Measurements from ENCODE around the gene METTL6.

DNA sequence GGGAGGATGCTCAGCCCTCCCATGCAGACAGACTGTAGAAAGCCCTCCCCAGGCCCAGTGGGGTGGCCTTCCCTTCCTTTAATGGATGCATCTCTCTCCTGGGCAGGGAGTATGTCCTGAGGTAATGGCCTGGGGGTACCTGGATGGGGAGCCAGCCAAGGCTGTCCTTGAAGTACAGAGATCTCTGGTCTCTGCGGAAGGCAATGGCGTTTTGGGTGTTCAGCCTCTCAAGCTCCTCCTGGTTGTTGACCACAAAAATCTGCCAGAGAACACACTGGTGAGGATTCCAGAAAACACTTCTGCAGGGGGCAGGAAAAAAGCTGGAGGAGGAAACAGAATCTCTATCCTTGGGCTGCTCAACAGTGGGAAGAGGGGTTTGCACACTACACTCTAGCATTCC lies 29.0 kb upstream of the METTL6 start:
- TF ChIP-seq EP300 (IDR thresholded peaks at IDR 0.05) (no peak), POLR2A (IDR thresholded peaks at IDR 0.05) (no peak), POLR2AphosphoS5 (IDR thresholded peaks at IDR 0.05) (no peak)
- TF ChIP-seq, protein P1, sequence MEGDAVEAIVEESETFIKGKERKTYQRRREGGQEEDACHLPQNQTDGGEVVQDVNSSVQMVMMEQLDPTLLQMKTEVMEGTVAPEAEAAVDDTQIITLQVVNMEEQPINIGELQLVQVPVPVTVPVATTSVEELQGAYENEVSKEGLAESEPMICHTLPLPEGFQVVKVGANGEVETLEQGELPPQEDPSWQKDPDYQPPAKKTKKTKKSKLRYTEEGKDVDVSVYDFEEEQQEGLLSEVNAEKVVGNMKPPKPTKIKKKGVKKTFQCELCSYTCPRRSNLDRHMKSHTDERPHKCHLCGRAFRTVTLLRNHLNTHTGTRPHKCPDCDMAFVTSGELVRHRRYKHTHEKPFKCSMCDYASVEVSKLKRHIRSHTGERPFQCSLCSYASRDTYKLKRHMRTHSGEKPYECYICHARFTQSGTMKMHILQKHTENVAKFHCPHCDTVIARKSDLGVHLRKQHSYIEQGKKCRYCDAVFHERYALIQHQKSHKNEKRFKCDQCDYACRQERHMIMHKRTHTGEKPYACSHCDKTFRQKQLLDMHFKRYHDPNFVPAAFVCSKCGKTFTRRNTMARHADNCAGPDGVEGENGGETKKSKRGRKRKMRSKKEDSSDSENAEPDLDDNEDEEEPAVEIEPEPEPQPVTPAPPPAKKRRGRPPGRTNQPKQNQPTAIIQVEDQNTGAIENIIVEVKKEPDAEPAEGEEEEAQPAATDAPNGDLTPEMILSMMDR (IDR thresholded peaks at IDR 0.05) = no peak
